Keratinocyte (primary cell): ENCODE measurements around the gene WDR87. TPM values are rescaled to one million over a fixed set of nuclear protein-coding genes. Genes with fewer than 3 reads are reported as not detected.

Experiments used
- DNase-seq: peaks from one replicate; pipeline ENCODE4 v3.0.0-alpha.2; 2011; ENCODE audit warnings: low read depth, missing footprints, low spot score
- FAIRE-seq: peaks from 2 replicates; lab custom pipeline; 2011; peaks lifted over from hg19 to GRCh38; lab: Jason Lieb, UNC
- H2AFZ ChIP-seq: 2 replicates; pipeline ENCODE4 v1.6.0; 2012; ENCODE audit warnings: low read length, control low read depth, inconsistent platforms; ENCODE audit not compliant: control insufficient read depth
- H3K27ac ChIP-seq: 2 replicates; pipeline ENCODE4 v1.5.1; 2011; ENCODE audit warnings: low read length; ENCODE audit not compliant: control insufficient read depth, insufficient read depth
- H3K27me3 ChIP-seq: 3 replicates; pipeline ENCODE4 v1.6.0; 2011; ENCODE audit warnings: low read length; ENCODE audit not compliant: control insufficient read depth, insufficient read depth; ENCODE audit errors: extremely low read depth
- H3K36me3 ChIP-seq, 2 experiments: 2 replicates in 1 of 2; 3 replicates in 1 of 2; pipeline ENCODE4 v1.5.1; 2011; ENCODE audit warnings: low read length in 2 of 2, mild to moderate bottlenecking in 1 of 2; ENCODE audit not compliant: control insufficient read depth in 2 of 2, insufficient read depth in 2 of 2; ENCODE audit errors: extremely low read depth in 1 of 2
- H3K4me1 ChIP-seq: 3 replicates; pipeline ENCODE4 v1.5.1; 2011; ENCODE audit warnings: low read length; ENCODE audit not compliant: control insufficient read depth, insufficient read depth; ENCODE audit errors: extremely low read depth
- H3K4me2 ChIP-seq: 3 replicates; pipeline ENCODE4 v1.6.0; 2011; ENCODE audit warnings: low read depth, low read length; ENCODE audit not compliant: control insufficient read depth, insufficient read depth; ENCODE audit errors: extremely low read depth
- H3K4me3 ChIP-seq, 3 experiments: fragments of 200-600 bp in 1 of 3; sonication (generic) in 1 of 3; 2 replicates in 2 of 3; 3 replicates in 1 of 3; pipeline ENCODE4 v1.5.1; 2011 to 2016; ENCODE audit warnings: low read length in 3 of 3, mild to moderate bottlenecking in 3 of 3, control low read depth in 2 of 3, inconsistent platforms in 1 of 3, low read depth in 1 of 3, mixed read lengths in 1 of 3, mixed run types in 1 of 3, moderate library complexity in 1 of 3; ENCODE audit not compliant: control insufficient read depth in 2 of 3, insufficient read depth in 2 of 3; ENCODE audit errors: extremely low read depth in 1 of 3
- H3K79me2 ChIP-seq: 2 replicates; pipeline ENCODE4 v1.6.0; 2012; ENCODE audit warnings: low read length; ENCODE audit not compliant: control insufficient read depth, insufficient read depth
- H3K9ac ChIP-seq: 3 replicates; pipeline ENCODE4 v1.6.0; 2011; ENCODE audit warnings: low read length; ENCODE audit not compliant: control insufficient read depth, insufficient read depth; ENCODE audit errors: extremely low read depth
- H3K9me1 ChIP-seq: 3 replicates; pipeline ENCODE4 v1.6.0; 2011; ENCODE audit warnings: low read length; ENCODE audit not compliant: control insufficient read depth, insufficient read depth; ENCODE audit errors: extremely low read depth
- H3K9me3 ChIP-seq: 2 replicates; pipeline ENCODE4 v1.5.1; 2012; ENCODE audit warnings: low read depth, low read length; ENCODE audit not compliant: control insufficient read depth
- H4K20me1 ChIP-seq: 3 replicates; pipeline ENCODE4 v1.6.0; 2011; ENCODE audit warnings: low read length; ENCODE audit not compliant: control insufficient read depth, insufficient read depth; ENCODE audit errors: extremely low read depth
- EZH2 ChIP-seq: IDR thresholded peaks from one replicate; pipeline ENCODE4 v1.6.1; 2012; ENCODE audit warnings: inconsistent platforms, mild to moderate bottlenecking, low read length, moderate library complexity
- dilution Hi-C: fragments of 300-500 bp; cut with MboI; formaldehyde crosslinking; loops from one replicate; pipeline ENCODE4 v1.7.0; 2020; ENCODE audit warnings: low sequenced_read_pairs; ENCODE audit not compliant: extremely low pct_ligation_motif_present
- polyA plus RNA-seq, 5 experiments: library from polyadenylated mRNA; depleted of rRNA in 3 of 5; stranded (reverse) in 3 of 5; stranded (forward) in 1 of 5; unstranded in 1 of 5; fragments of >200 nt; gene quantifications; 1 replicate in 1 of 5; 2 replicates in 3 of 5; 3 replicates in 1 of 5; pipeline versions ENCODE4 v1.2.1 to v1.2.3, GENCODE V29; 2011 to 2012; ENCODE audit warnings: missing spikeins in 2 of 5, low read depth in 1 of 5, low replicate concordance in 1 of 5
- TF ChIP-seq, protein P1 (sequence below), 3 experiments: IDR thresholded peaks in 1 of 3; conservative IDR thresholded peaks in 1 of 3; optimal IDR thresholded peaks in 1 of 3; 2 replicates in 2 of 3; 3 replicates in 1 of 3; pipeline versions ENCODE3 to v1.5.1; 2011; ENCODE audit warnings: low read length in 3 of 3, mild to moderate bottlenecking in 3 of 3, moderate library complexity in 2 of 3, control low read depth in 1 of 3, inconsistent platforms in 1 of 3; ENCODE audit not compliant: insufficient read depth in 2 of 3; ENCODE audit errors: extremely low read depth in 1 of 3

Gene WDR87
- polyA plus RNA-seq, 1 donor (not counting 4 experiments of a cell fraction or from before 2014, with no cell fraction given): not detected

DNA sequence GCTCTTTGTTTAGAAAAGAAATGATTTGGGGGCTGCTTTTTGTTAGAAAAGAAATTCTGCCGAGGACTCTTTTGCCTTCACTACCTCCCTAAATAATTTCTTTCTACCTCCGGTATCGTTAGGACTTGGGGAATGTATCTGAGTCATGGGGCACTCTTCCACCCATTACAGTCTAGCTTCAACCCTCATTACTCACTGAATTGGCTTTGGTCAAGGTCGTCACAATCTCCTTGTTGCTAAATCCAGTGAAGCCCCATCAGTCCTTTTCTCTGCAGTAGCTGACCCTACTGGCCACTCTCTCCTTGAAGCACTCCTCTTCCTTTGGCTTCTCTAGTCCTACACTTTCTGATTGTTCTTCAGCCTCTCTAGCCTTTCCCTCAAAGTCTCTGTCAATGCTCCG is 34.0 kb downstream of the WDR87 start:
- DNase-seq (no peak), FAIRE-seq (no peak)
- Histone ChIP-seq H3K27ac (no peak overlapping the region), H4K20me1 (no peaks in the 10 kb centered on the region), H3K27me3 (no peaks in the 10 kb centered on the region), H3K9me3 (no peaks in the 10 kb centered on the region), H3K9me1 (no peaks in the 10 kb centered on the region), H3K4me1 (peaks cover under 1% of the 10 kb centered on the region), H3K36me3 (no peaks in the 10 kb centered on the region), H3K9ac (no peak overlapping the region), H3K4me2 (no peak overlapping the region), H3K4me3 (no peak overlapping the region), H3K79me2 (no peaks in the 10 kb centered on the region), H2AFZ (no peak overlapping the region)
- dilution Hi-C loops: no loop called here
- no peak for TF ChIP-seq EZH2
- TF ChIP-seq, protein P1, sequence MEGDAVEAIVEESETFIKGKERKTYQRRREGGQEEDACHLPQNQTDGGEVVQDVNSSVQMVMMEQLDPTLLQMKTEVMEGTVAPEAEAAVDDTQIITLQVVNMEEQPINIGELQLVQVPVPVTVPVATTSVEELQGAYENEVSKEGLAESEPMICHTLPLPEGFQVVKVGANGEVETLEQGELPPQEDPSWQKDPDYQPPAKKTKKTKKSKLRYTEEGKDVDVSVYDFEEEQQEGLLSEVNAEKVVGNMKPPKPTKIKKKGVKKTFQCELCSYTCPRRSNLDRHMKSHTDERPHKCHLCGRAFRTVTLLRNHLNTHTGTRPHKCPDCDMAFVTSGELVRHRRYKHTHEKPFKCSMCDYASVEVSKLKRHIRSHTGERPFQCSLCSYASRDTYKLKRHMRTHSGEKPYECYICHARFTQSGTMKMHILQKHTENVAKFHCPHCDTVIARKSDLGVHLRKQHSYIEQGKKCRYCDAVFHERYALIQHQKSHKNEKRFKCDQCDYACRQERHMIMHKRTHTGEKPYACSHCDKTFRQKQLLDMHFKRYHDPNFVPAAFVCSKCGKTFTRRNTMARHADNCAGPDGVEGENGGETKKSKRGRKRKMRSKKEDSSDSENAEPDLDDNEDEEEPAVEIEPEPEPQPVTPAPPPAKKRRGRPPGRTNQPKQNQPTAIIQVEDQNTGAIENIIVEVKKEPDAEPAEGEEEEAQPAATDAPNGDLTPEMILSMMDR (optimal IDR thresholded peaks at IDR 0.05 in 1 of 3, IDR thresholded peaks at IDR 0.05 in 1 of 3, conservative IDR thresholded peaks at IDR 0.05 in 1 of 3; ENCODE audit: extremely low read depth in 1 of 3, insufficient read depth in 2 of 3, low read length in 3 of 3): no peak

DNA sequence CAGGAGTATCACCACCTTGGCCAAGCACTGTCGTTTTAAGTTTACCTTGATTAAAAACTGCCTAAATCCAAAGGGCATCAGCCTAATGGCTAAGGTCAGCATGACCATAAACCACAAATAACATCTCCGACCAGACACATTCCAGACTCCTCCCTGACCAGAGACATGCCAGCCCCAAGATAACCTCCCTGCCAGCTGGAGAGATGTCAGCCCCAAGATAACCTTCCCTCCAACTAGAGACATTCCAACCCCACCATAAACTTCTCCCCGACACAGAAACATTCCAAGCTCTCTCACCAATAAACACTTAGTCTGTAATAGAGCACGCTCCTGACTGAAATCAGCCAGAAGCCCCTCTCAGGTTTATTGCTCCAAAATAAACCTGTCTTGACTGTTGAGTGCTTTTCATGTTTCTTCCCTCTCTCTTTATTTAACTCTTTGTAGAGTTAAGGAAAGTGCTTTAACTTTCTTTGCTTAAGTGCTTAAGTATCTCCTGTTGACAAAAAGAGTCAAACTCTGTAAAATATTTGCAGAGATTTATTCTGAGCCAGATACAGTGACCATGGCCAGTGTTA is 36.5 kb downstream of the WDR87 start:
- Histone ChIP-seq H3K4me2 (no peak overlapping the region), H3K9me1 (no peaks in the 10 kb centered on the region), H3K36me3 (no peaks in the 10 kb centered on the region), H3K9me3 (no peaks in the 10 kb centered on the region), H3K27ac (no peak overlapping the region), H3K4me3 (no peak overlapping the region), H3K4me1 (peaks cover 13% of the 10 kb centered on the region), H3K9ac (no peak overlapping the region), H3K27me3 (no peaks in the 10 kb centered on the region), H2AFZ (no peak overlapping the region), H4K20me1 (no peaks in the 10 kb centered on the region), H3K79me2 (no peaks in the 10 kb centered on the region)
- TF ChIP-seq, protein P1 (optimal IDR thresholded peaks at IDR 0.05 in 1 of 3, IDR thresholded peaks at IDR 0.05 in 1 of 3, conservative IDR thresholded peaks at IDR 0.05 in 1 of 3; ENCODE audit: extremely low read depth in 1 of 3, insufficient read depth in 2 of 3, low read length in 3 of 3): no peak
- no peak for TF ChIP-seq EZH2
- dilution Hi-C loops: no loop called here
- FAIRE-seq (no peak), DNase-seq (no peak)
